Kidney capillary endothelial cell (primary cell): ENCODE data around the gene DDB1.

Experiments used
- DNase-seq: peaks from one replicate; pipeline ENCODE4 v3.0.0-alpha.2; 2018; ENCODE audit warnings: low spot score

Gene DDB1

DNA sequence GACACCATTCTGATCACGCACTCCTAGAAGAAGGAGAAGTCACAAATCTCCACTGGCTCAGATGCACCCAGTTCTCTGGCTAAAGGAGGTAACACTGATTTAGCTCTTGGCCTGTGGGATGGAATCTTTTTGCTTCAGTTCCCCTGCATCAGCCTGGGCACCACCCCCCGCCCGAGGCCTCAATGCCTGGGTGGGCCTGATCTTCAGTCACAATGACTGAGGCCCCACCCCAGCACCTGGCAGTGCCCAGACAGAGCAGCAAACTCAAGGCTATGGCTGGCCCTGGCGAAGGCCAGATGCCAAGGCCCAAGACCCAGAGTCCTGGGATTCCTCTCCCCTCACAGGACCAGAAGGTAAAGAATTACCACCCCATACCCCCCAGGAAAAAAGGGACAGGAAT lies 23.8 kb upstream of the DDB1 start:
- DNase-seq: no peak

DNA sequence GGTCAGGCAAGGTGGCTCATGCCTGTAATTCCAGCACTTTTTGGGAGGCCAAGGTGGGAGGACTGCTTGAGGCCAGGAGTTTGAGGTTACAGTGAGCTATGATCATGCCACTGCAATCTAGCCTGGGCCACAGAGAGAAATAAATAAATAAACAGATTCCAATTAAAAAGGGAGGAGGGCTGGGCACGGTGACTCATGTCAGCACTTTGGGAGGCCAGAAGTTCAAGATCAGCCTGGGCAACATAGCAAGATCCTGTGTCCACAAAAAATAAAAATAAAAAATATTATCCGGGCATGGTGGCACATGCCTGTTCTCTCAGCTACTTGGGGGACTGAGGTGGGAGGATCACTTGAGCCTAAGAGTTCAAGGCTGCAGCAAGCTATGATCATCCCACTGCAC lies 21.3 kb upstream of the DDB1 start:
- no peak for DNase-seq

DNA sequence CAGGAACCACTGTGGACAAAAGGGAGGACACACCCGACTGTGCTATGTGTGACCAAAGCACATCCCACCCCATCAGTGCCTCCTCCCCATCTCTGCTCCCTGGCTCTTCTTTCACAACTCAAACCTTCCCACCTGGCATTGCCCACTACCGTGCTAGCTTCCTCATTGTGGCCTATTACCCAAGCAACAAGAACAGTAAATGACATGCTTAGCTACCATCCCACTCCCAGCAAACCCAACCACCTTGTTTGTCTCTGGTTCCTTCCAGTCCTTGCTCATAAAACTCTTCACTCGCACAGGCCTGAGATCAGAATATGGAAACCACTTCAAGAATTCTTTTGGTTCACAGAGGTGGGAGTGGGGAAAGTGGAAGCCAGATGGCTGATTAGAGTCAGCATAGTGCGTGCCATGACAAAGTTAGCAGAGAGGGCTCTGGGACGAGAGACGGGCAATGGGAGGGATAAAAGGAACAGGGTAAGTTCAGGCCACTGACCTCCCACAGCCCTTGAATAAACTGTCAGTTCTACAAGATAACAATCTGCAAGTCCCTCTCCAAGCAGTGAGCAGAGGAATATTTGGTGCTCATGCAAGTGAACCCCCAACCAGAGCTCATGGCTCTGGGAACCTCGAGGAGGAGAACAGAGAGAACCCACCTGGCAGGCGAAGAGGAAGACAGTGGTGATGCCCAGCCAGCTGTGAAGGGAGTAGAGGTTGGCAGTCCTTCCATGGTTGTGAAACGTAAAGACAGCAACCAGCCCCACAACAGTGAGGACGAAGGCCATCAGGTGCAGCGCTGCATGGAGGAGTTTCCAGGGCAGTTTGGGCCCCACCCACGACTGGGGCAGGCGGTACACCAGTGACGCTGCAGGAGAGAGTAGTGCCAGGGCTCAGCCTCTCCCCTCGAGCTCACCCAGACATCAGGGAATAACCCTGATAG lies 20.5 kb upstream of the DDB1 start:
- no peak for DNase-seq

DNA sequence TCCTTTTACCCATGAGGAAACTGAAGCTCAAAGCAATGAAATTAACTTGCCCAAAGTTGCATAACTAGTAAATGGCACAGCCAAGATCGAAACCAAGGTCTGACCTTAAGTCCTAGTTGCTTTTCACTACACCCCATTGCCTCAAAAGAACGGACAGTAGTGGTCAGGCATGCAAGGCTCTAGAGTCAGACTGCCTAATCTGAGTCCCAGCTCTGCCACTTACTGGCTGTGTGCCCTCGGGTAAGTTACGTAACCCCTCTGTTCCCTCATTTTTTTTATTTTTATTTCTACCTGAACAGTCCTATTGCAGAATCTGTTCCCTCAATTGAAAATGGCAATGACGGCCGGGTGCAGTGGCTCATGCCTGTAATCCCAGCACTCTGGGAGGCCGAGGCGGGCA lies 19.1 kb upstream of the DDB1 start:
- no peak for DNase-seq

DNA sequence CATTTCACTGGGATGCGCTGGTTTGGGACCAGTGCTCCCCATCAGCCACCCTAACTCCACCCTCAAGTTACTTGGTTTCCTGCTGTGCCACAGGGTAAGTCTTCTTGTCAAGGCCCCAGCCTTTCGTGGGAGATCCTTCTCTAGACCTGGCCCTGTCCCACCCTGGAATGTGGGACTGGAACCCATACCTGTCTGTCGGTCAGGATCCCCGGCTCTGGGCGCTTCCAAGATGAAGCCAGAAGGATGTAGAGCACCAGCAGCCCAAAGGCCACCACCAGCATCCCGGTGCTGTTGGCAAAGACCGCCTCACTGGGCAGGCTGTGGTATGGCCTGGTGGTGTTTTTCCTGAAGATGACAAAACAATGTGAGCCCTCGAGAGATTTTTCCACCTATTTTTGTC lies 17.9 kb upstream of the DDB1 start:
- no peak for DNase-seq

DNA sequence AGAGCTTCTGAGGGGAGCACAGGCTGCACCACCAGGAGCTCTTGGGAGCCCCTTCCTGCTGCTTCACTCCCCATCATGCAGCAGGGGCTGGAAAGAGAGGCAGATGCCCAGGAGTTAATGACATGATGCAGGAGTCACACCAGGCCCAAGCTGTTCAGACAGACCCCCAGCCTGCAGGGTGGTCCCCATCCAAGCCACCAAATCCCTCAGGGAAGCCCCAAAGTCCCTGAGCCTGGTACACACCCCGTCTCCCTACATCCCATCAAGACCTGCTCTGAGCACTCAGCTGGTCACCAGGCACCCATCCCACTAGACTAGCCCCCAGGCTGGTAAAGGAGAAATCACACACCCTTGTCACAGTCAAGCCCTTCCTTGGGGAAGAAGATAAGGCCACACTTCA lies 17.4 kb upstream of the DDB1 start:
- DNase-seq: no peak

DNA sequence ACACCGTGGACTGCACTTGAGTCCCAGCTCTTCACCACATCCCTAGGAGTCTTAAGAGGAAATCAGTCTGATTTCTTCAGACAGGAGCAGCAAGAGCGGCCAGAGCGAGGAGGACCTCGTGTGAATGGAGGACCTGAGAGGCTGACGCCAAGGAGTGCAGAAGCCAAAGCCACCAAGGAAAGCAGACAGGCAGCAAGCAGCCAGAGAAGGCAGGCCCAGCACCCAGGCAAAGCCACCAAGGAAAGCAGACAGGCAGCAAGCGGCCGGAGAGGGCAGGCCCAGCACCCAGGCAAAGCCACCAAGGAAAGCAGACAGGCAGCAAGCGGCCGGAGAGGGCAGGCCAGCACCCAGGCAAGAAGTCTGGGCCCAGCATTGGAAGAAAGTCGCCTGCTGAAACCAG lies 17.0 kb upstream of the DDB1 start:
- DNase-seq: no peak

DNA sequence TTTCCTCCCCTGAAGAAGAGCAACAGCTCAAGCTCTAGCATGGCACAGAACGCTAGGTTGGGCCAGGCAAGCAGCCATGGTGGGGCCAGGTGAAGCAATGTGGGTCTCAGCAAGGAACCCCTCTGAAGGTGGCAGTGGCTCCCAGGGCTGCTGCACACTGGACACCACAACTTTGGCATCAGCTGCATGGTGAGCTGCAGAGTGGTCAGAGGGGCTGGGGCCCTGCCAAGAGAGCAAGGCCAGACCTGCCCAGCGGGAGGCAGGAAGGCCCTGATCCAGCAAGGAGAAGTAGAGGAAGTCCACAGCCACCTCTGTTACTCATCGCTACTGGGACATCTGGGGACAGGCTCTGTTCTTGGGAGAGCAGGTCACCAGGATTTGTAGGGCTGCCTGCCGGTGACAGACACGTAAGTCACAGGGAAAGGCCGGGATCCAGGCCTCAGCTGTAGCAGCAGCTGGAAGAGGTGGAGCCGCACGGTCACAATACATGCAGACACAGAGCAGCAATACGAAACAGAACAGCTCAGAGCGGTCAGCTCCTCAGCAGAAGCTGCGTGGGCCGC lies 16.4 kb upstream of the DDB1 start:
- DNase-seq: no peak

DNA sequence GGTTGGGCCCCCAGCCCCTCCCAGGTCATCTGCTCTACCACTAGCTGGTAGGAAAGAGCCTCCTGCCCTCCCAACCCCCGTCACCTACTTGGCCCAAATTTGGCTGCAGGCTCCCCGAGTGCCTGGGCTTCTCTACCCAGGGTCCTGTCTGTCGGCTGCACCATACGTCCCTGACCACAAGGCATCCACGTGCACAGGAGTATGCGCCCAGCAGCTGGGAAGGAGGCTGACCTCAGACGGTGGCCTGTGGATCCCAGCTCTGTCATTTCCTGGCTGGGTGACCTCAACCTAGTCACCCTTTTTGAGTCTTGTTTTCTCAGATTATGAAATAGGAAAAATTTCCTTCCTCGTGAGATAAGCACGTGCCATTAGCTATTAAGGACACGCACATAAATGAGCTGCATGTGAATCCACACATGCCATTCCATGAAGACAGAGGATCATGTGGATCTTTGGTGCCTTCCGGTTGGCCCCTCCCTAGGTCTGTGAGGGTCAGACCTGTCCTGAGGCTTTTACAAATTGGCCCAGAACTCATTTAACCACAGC lies 15.1 kb upstream of the DDB1 start:
- DNase-seq: peak; percentile 61

DNA sequence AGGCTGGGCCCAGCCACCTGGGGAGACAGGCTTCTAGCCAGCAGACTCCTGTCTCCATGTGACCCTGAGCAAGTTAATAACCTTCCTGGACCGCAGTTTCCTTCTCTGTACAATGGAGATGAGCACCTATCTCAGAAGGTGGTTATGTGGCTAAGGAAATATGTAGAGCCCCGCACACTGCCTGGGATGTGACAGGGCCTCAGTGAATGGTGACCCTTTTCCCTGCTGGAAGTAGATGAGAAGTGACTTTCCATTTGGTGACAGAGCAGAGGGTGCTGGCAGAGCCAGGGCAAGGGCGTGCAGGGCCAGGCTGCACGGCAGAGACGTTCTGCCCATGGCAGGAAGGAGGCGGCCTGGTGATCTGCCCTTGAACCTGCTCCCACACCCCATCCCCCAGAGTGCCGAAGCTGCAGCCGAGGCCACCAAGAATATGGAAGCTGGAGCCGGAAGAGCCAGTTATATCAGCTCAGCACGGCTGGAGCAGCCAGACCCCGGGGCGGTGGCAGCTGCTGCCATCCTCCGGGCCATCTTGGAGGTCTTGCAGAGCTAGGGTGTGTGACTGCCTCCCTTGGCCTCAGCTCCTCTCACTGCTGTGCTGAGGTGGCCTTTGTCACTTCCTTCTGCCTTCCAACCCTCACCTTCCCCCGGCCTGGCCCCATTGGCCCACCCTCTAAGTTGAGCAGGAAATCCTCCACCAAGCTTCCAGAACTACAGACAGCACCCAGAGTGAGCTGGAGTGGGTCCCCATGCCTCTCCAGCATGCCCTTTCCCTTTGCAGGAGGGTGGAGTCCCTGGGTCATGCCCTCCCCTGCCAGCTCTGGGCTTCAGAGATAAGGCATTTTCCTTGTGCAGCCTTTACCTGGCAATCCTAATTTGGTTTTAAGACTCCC lies 13.3 kb upstream of the DDB1 start:
- no peak for DNase-seq

DNA sequence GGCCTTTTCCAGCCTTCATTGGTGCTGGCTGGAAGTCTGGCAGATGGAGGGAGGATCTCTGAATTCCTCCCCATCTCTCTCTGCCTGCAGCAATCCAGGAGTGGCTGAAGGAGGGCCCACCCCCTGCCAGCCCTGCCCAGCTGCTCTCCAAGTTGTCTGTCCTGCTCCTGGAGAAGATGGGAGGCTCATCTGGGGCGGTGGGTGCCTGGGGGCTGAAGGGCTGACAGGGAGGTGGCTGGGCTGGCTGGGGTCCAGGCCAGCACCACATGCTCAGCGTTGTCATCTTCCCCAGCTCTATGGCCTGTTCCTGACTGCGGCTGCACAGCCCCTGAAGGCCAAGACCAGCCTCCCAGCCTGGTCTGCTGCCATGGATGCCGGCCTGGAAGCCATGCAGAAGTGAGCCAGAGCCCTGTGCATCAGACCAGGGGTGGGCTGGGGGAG lies 12.3 kb upstream of the DDB1 start:
- no peak for DNase-seq

DNA sequence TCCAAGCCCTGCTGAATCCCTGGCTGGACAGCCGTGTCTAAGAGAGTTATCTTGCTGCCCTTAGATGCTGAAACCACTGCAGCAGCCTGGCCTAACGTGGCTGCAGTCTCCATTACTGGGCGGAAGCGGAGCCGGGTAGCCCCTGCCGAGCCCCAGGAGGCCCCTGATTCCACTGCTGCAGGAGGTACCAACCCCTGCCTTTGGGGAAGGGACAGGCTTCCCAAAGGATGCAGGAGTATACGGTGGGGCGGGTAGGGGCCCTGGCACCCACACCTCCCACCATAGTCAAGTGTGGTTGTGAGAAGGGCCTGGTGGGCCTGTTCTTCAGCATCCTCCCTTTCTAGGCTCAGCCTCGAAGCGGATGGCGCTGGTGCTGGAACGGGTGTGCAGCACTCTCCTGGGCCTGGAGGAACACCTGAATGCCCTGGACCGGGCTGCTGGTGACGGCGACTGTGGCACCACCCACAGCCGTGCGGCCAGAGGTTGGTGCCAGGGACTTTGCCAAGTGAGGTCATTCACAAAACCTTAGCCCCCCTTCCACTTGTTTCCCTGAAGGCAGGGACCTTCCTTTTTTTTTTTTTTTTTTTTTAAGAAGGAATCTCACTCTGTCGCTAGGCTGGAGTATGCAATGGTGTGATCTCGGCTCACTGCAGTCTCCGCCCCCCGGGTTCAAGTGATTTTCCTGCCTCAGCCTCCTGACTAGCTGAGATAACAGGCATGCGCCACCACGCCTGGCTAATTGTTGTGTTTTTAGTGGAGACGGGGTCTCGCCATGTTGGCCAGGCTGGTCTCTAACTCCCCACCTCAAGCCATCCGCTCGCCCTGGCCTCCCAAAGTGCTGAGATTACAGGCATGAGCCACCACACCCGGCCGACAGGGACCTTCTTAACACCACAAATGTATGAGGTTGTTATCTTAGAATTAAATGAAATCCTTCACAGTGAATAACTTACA lies 11.2 kb upstream of the DDB1 start:
- DNase-seq: no peak

DNA sequence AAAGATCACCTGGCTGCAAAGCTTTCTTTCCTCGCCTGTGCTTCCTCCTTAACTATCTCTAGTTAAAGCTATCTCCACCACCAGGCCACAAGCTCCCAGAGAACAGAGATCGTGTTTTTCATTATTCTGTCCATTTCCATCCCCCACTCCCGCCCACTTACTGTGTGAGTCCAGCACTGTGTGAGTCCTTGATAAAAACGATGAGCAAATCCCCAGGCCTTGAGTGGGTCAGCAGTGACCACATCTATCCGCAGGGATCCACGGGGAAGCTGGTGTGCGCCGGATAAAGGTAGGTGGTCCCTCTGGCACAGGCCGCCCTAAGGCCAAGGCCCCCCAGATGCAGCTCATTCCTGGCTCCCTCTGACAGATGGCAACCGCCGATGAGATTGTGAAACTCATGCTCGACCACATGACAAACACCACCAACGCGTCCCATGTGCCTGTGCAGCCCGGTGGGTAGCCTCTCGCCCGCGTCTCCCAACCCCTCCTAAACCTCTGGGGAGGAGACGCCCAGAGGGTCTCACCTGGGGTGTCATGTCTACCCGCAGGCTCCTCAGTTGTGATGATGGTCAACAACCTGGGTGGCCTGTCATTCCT lies 9.4 kb upstream of the DDB1 start:
- DNase-seq: no peak

DNA sequence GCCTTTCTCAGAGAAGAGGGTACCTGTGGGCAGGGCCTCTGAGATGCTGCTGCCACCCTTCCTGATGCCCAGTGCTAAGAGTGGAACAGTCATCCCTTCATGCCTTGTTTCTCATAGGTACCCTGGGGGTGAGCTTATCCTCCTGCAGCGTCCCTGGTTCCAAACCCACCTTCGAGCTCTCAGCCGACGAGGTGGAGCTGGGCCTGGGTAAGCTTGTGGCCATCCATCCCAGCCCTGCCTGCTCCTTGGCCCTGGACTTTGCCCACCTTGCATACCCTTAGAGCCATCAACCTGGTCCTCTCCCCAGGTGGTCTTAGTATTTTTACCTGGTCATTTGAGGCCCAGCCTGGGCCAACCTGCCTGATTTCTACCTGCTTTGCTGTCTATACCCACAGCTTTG lies 8.8 kb upstream of the DDB1 start:
- DNase-seq: no peak

DNA sequence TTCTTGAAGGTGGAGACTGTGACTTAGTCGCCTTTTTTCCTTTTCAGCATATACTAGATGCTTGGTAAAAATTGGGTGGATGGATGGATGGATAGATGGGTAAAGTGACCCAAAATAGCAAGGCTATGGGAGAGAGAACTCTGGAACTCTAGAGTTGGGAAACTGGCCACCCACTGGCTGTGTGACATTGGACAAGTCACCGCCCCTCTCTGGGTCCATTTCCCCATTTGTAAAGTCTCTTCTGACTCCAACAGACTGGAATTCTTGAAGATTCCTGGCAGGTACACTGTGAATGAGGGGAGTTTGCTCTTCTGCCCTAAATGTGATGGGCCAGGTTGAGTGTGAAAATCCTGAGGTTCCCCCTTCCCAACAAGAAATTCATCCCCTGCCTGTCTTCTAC lies 8.1 kb upstream of the DDB1 start:
- no peak for DNase-seq

DNA sequence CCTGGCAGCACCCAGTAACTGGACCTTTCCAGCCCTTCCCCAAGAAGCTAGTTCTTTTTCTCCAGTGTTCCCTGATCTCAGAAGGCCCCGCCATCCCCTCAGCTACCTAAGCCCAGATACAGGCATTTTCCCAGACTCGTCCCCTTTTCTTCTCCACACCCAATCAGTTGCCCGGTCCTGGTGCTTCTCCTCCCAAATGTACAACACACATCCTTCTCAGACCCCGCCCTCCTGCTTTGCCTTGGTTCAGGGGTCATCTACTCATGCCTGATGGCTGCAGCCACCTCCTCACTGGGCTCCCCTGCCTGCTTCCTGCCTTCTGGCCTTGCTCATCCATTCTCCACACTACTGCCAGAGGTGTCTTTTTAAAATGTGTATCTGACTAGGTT lies 6.6 kb upstream of the DDB1 start:
- DNase-seq: no peak

DNA sequence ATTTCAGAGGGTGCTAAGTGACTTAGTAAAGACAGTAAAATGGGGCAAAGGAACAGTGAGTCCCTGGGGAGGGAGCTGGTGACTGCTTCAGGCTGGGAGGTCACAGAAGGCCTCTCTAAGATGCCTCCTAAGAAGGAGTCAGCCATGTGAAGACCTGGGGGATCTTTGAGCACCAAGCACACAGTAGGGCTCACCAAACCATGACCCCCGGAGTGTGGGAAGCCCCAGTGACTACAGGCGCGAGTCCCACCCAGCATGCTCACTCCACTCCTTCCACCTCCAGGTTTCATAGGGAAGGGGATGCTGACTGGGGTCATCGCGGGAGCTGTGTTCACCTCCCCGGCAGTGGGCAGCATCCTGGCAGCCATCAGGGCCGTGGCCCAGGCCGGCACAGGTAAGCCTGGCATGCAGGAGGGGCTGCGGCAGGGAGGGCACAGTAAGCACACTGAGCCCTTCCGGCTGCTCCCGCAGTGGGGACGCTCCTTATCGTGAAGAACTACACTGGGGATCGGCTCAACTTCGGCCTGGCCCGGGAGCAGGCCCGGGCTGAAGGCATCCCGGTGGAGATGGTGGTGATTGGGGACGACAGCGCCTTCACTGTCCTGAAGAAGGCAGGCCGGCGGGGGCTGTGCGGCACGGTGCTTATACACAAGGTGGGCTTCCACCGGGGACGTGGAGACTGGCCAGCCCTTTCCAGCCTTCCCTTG lies 6.0 kb upstream of the DDB1 start:
- DNase-seq: no peak

DNA sequence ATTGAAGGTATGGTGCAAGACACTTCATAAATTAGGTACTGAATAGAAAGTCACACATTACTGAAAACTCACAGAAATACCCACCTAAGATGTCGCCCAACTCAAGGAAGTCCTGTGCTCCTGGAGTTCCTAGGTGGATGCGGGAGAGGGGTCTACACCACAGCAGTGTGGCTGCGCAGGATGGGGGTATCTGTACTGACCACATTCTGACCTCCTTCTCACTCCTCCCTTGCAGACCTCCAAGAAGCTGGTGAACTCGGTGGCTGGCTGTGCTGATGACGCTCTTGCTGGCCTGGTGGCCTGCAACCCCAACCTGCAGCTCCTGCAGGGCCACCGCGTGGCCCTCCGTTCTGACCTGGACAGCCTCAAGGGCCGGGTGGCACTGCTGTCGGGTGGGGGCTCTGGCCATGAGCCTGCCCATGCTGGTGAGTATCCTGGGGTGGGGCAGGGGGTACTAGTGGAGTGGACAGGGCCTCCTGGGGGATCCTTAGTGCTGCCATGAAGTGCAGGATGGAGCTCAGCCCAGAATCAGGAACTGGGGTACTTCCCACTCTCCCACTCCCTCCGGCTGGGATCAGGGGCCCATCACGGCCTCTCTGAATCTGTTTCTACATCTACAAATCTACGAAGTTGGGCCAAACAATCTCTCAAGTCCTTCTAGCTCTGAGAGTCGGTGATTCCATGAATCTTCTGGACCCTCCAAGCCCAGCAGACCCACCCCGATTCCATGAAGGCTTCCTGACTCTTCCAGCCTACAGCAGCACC lies 5.0 kb upstream of the DDB1 start:
- DNase-seq: no peak

DNA sequence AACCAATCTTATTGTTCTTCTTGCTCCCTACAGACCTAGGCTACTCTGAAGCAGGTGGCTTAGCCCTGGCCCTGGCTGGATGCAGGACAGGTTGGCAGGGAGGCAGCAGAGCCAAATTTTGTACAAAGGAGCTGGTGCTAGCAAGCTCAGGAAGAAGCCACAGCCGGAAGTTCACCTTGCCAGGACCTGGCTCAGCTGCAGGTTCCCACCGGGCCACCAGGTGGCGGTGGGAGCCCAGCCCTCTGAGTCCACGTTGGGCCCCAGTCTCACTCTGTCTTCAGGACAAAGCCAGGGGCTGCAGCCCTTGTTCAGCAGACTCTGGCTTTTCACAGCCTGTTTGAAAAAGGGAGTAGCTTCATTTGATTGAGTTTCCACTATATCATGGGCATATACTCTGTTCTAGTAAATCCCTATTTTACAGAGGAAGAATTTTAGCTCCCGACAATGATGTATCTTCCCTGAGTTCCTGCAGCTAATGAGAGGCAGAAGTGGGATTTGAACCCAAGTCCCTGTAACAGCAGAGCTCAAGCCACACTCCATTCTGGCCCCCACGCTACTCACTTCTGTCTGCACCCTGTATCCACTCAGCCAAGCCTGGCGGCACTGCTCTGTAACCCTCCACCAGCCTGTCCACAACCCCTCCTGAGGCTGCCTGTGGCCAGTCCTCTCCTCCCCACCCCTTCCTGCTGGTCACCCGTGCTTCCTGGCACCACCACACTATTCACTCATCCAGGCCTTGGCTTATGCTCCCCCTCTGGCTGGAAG lies 3.4 kb upstream of the DDB1 start:
- peak; percentile 62 for DNase-seq
